Liver (tissue), 3 donors: ENCODE measurements around the gene CLN5.

Experiments used
- ATF3 ChIP-seq: IDR thresholded peaks from 2 replicates; pipeline ENCODE4 v1.6.1; 2016; ENCODE audit warnings: antibody characterized with exemption
- CTCF ChIP-seq: fragments of 150-350 bp; IDR thresholded peaks from 2 replicates; pipeline ENCODE4 v1.5.1; 2017; ENCODE audit warnings: improper control_type of control experiment, low read depth, low read length; ENCODE audit not compliant: missing input control
- EGR1 ChIP-seq, 2 donors: IDR thresholded peaks; 2 replicates each; pipeline ENCODE4 v1.6.1; 2016 to 2018; ENCODE audit warnings: antibody characterized with exemption in 2 of 2, low read depth in 2 of 2
- FOXA1 ChIP-seq: IDR thresholded peaks from 2 replicates; pipeline ENCODE4 v1.6.1; 2016; ENCODE audit warnings: antibody characterized with exemption
- GABPA ChIP-seq, 2 donors: IDR thresholded peaks in 1 of 2; conservative IDR thresholded peaks in 1 of 2; 2 replicates each; pipeline ENCODE4 v1.6.1; 2016; ENCODE audit warnings: antibody characterized with exemption in 2 of 2, mild to moderate bottlenecking in 1 of 2, moderate library complexity in 1 of 2
- MAX ChIP-seq: IDR thresholded peaks from 2 replicates; pipeline ENCODE4 v1.6.1; 2016; ENCODE audit warnings: antibody characterized with exemption
- RAD21 ChIP-seq, 2 donors: IDR thresholded peaks; 2 replicates each; pipeline ENCODE4 v1.6.1; 2016; ENCODE audit warnings: antibody characterized with exemption in 2 of 2, mild to moderate bottlenecking in 2 of 2
- SP1 ChIP-seq: IDR thresholded peaks from 2 replicates; pipeline ENCODE4 v1.6.1; 2018; ENCODE audit warnings: antibody characterized with exemption, mild to moderate bottlenecking
- TAF1 ChIP-seq: conservative IDR thresholded peaks from 2 replicates; pipeline ENCODE4 v1.6.1; 2016; ENCODE audit warnings: antibody characterized with exemption, mild to moderate bottlenecking
- YY1 ChIP-seq: IDR thresholded peaks from 2 replicates; pipeline ENCODE4 v1.6.1; 2016; ENCODE audit warnings: antibody characterized with exemption, mild to moderate bottlenecking
- donor health status: healthy.
- donor health status: healthy.

- TF ChIP-seq CTCF, result no peak
- TF ChIP-seq GABPA (IDR thresholded peaks at IDR 0.05 in 1 of 2, conservative IDR thresholded peaks at IDR 0.05 in 1 of 2), result no peak
- no peak for TF ChIP-seq YY1
- no peak for TF ChIP-seq ATF3
- TF ChIP-seq MAX, result no peak
- TF ChIP-seq RAD21 (IDR thresholded peaks at IDR 0.05), result no peak
- TF ChIP-seq TAF1, result no peak
- TF ChIP-seq EGR1 (IDR thresholded peaks at IDR 0.05; ENCODE audit: low read depth in 2 of 2), result no peak
- TF ChIP-seq FOXA1, result no peak
- TF ChIP-seq SP1, result no peak
Observed at GRCh38 chr13:76948149-76948548, 43.7 kb upstream of the CLN5 start, which contains the start of gene ACOD1.
